Head of caudate nucleus (tissue), 42 donors: ENCODE results near the gene TNFRSF18.
"Not testable (repeated sequence)": the region's sequence is repeated elsewhere in the genome, so short reads cannot be mapped to it uniquely, and the experiment has no call there.

Experiments used
- DNase-seq, 42 donors: peaks; one replicate each; pipeline versions ENCODE4 v3.0.0 to v3.0.0-alpha.2; 2020 to 2021; ENCODE audit warnings: mixed read lengths in 7 of 42
- intact Hi-C: fragments of 100-400 bp; cut with DNase I; formaldehyde crosslinking; loops from one replicate; pipeline ENCODE4 v1.15.0; 2022

TNFRSF18 gene

DNA sequence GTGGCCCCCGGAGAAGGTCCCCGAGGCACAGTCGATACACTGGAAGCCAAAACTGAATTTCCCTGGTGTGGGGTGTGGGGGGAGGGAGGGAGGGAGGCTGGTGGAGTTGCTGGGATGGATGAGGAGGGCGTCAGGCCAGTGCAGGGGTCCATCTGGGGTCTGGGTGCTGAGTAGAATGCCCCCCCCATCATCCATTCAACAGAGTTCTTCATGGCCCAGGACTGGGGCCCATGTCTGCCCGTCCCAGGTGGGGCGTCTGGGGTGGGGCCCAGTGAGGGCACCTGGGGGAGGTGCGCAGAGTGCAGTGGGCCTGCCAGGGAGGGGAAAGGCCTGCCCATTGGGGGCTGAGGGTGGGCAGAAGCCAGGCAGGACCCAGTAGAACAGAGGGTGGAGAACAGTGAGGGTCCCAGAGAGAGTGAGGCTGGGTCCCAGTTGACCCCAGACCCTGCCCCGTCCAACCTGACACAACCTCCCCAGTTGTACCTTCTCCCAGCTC lies 1.9 kb downstream of the TNFRSF18 start:
- no peak for DNase-seq
- intact Hi-C loops: no loop called here

- intact Hi-C loops: no loop called here
- no peak for DNase-seq
These were observed 2.6 kb downstream of the TNFRSF18 start for GRCh38 chr1:1203561-1204424.

- intact Hi-C loops: no loop called here
- DNase-seq: no peak
These were observed 3.4 kb downstream of the TNFRSF18 start for GRCh38 chr1:1202831-1203560.

DNA sequence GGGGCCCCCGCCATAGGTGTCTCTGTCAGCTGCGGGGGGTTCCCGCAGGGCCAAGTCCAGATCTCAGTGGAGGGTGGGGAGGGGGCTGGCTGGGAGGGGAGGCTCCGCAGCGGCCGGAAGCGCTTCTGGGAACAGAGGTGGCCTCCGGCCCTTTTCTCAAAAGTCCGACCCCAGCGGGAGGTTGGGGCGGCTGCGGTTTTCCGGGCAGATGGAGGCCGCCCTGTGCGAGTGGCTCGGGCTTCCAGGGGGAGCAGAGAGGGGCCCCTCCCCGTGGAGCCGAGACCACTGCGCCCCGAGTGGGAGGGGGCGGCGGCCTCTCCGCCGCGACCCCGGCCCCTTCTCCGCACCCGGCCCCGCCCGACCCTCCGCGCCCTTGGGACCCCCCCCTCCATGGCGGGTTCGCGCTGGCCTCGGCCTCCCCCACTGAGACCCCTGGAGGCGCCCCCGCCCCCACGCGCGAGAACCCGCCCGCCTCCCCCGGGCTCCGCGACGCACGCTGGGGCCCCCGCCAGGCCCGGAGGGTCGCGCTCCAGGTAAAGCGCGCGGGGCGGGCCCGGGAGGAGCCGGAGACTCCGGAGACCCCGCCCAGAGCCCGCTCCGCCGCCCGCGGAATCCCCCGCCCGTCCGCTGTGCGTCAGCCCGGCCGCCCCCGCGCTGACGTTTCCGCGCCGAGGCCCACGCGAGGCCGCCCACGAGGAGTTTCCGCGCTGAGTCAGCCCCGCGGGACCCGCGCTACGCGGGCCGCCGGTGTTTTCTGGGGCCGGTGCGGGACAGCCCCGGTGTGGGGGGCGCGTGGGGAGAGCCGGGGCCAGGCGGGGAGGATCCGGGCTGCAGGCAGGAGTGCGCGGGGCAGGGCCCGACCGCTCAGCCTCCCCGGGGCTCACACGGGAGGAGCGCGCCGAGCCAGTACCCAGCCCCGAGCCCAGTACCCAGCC lies 5.2 kb downstream of the TNFRSF18 start:
- intact Hi-C loops: no loop called here
- peak in 41 of 42 donors; percentile 41 to 88 (median 73) for DNase-seq

GRCh38 chr1:1199961-1200875 lies 6.2 kb downstream of the TNFRSF18 start:
- DNase-seq: no peak
- intact Hi-C loops: no loop called here

- intact Hi-C loops: no loop called here
- no peak for DNase-seq
These were observed 7.0 kb downstream of the TNFRSF18 start for GRCh38 chr1:1199141-1199960.

- intact Hi-C loops: no loop called here
- no peak for DNase-seq
These were observed 7.8 kb downstream of the TNFRSF18 start for GRCh38 chr1:1198423-1199140.

DNA sequence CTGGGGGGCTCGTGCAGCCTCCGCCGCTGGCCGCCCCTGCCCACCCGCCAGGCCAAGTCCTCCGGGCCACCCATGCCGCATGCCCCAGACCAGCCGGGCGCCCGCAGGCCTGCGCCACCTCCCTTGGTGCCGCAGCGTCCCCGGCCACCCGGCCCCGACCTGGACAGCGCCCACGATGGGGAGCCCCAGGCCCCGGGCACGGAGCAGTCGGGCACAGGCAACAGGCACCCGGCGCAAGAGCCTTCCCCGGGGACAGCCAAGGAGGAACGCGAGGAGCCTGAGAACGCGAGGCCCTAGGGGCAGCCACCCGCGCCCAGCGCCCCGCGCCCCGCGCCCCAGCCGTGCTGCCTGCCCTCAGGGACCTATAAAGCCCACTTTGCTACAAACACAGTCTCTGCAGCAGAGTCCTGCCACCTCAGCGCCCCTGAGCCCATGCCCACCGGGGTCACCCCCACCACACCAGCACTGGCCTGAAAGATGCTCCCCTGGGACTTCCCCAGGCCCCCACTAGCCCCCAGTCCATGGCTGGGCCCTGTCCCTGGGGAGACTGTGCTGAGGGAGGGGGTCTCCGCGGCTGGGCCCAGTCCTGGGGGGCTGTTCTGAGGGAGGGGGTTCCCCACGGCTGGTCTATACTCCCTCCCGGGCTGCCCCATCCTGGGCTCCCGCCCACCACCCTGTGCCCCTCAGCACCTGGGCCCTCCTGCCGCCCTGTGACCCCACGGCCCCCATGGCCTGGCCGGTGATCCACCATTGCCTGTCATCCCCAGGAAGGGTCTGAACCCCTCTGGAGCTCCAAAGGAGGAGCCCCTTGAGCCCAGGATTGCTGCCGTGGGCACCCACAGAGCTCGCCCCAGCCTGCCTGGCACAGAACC lies 8.6 kb downstream of the TNFRSF18 start:
- DNase-seq: peak in 1 of 42 donors; percentile 1
- intact Hi-C loops: no loop called here

DNA sequence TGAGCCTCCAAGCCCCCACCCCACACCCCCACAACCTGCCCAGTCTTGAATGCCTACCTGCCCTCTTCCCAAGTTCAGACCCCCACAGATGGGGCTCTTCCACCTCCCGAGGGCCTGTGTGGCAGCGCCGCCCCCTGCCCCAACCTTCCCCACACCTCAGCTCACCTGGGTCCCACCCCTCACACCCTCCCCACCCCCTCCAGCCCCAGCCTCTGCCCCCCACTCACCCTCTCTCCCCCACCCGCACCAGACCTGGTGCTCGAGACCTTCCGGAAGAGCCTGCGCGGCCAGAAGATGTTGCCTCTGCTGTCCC lies 9.2 kb downstream of the TNFRSF18 start:
- DNase-seq: no peak
- intact Hi-C loops: no loop called here

- peak in 1 of 42 donors; percentile 2 for DNase-seq
- intact Hi-C loops: no loop called here
These were observed 9.8 kb downstream of the TNFRSF18 start for GRCh38 chr1:1196431-1197187.

- intact Hi-C loops: not testable (repeated sequence)
These were observed 10.7 kb downstream of the TNFRSF18 start for GRCh38 chr1:1195726-1196125.

GRCh38 chr1:1194723-1195122 lies 11.7 kb downstream of the TNFRSF18 start:
- DNase-seq: no peak
- intact Hi-C loops: no loop called here

More at GRCh38 chr1:1195726-1196125, 10.7 kb downstream of the TNFRSF18 start:
- not testable (repeated sequence) for DNase-seq

DNA sequence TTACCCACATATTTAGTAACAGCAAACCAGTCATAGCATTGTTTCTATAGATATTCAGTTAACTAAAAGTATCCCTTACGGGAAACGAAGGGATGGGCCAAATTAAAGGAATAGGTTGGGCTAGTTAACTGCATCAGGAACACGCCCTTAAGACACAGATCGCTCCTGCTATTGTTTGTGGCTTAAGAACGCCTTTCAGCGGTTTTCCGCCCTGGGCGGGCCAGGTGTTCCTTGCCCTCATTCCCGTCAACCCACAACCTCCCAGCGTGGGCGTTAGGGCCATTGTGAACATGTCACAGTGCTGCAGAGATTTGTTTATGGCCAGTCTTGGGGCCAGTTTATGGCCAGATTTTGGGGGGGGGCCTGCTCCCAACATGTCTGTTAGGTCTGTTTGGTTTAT lies 14.7 kb downstream of the TNFRSF18 start:
- DNase-seq: peak in 1 of 42 donors; percentile 1
- intact Hi-C loops: no loop called here

GRCh38 chr1:1189111-1189510 lies 17.3 kb downstream of the TNFRSF18 start:
- intact Hi-C loops: no loop called here
- no peak for DNase-seq

GRCh38 chr1:1187938-1188337 lies 18.5 kb downstream of the TNFRSF18 start:
- intact Hi-C loops: no loop called here
- no peak for DNase-seq
